Measurements from ENCODE around the gene AP1B1. TPM values are rescaled to one million over a fixed set of nuclear protein-coding genes. Genes with fewer than 3 reads are reported as not detected.

Gene AP1B1
- total RNA-seq, 1 experiment from 2014 or later: 40.3 TPM

DNA sequence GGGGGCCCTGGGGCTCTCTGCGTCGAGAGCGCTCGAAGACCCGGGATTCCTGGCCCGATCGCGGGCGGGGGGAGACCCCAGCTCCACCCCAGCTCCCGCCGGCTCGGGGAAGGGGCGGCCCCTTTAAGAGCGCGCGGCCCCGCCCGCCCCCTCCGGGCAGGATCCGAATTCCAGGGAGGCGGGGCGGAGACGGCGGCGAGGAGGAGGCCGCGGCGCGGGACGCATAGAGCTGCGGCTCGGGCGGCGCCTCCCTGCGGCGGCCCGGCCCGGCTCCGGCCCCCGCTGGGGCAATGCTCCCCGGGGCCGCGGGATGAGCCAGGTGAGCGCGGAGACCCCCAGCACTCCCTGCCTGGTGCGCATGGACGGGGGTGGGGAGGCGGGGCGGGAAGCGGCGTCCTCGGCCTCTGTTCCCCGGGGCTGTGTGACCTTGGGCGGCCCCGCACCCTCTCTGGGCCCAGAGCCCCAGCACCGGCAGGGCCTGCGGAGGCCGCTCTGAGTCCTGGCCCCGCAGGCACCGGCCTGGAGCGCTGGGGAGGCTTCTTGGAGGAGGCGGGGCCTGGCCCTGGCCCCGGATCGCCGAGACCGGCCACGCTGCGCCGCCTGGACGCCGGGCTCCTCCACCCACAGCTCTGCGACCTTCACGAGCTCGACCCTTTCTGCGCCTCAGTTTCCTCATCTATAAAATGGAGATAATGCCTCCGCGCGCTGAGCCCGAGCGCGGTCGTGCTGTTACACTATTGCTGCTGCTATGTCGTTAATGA is 81.4 kb downstream of the AP1B1 start:
- no peak for DNase-seq
- no peak overlapping the region for H3K4me3 ChIP-seq (ENCODE audit: low read length)
- H3K79me2 ChIP-seq (ENCODE audit: low read length): no peaks in the 10 kb centered on the region
- no peak overlapping the region for H2AFZ ChIP-seq (ENCODE audit: low read length)
- H3K9me2 ChIP-seq (replicated peaks; ENCODE audit: insufficient read depth, low read length): no peaks in the 10 kb centered on the region
- H4K20me1 ChIP-seq (ENCODE audit: insufficient read depth, low read depth, low read length): peaks cover 3% of the 10 kb centered on the region; the same call in 1 of the 2 replicates
- no peak overlapping the region for H3K9ac ChIP-seq (ENCODE audit: low read length)
- peaks cover 6% of the 10 kb centered on the region; the same call in 1 of the 2 replicates for H3K4me1 ChIP-seq (ENCODE audit: low read length)
- no peak overlapping the region for H3K27ac ChIP-seq (ENCODE audit: low read length)
- H3K4me2 ChIP-seq (ENCODE audit: low read depth, low read length, poor library complexity, severe bottlenecking): no peak overlapping the region
- H3K27me3 ChIP-seq (ENCODE audit: low read length): no peaks in the 10 kb centered on the region
- no peaks in the 10 kb centered on the region for H3K36me3 ChIP-seq (ENCODE audit: insufficient read depth, low read length)
- no peaks in the 10 kb centered on the region for H3K9me3 ChIP-seq (ENCODE audit: low read length)

DNA sequence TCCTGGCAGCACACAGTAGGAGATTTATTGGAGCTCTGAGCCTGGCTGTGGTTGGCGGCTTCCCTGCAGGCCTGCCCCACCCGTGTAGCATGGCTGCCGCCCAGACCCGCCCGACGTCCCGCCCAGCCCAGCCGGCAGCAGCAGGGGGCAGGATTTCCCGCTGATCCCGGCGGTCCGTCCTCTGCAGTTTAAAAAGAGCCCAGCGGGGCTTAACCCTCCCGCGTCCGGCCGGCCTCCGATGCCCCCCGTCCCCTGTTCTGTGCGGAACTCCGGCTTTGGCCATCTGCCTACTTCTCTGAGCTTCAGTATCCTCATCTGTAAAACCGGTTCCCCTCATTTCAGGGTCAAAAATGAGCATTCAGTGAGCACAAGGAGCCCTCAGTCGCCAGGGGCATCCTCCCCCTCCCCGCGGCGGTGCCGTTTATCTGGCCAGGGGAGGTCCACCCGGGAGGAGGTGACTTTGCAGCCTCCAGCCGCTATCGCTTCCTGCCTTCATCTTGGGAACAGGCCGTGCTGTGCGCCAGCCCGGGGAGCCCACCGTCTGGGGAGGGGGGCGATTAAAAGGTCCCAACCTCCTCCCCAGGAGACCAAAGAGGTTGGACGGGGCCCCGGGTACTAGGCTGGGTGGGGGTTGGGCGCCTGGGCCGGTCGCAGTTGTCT is 82.1 kb downstream of the AP1B1 start, which contains the start of gene GAS2L1:
Gene GAS2L1, plus strand, starts transcription at position 476 of the 660 bp plus-strand sequence. CDS start 1,456 bp downstream, outside the sequence.
- peaks cover 6% of the 10 kb centered on the region; the same call in 1 of the 2 replicates for H3K4me1 ChIP-seq (ENCODE audit: low read length)
- H4K20me1 ChIP-seq (ENCODE audit: insufficient read depth, low read depth, low read length): no peaks in the 10 kb centered on the region
- H3K9me2 ChIP-seq (replicated peaks; ENCODE audit: insufficient read depth, low read length): no peaks in the 10 kb centered on the region
- no peak within 1 kb of the TSS for H3K27ac ChIP-seq (ENCODE audit: low read length)
- H3K9ac ChIP-seq (ENCODE audit: low read length): no peak within 1 kb of the TSS
- no peak within 1 kb of the TSS for H3K4me3 ChIP-seq (ENCODE audit: low read length)
- H2AFZ ChIP-seq (ENCODE audit: low read length): no peak within 1 kb of the TSS
- peak; percentile 65 for DNase-seq
- H3K79me2 ChIP-seq (ENCODE audit: low read length): no peaks in the 10 kb centered on the region
- no peaks in the 10 kb centered on the region for H3K9me3 ChIP-seq (ENCODE audit: low read length)
- no peak within 1 kb of the TSS for H3K4me2 ChIP-seq (ENCODE audit: low read depth, low read length, poor library complexity, severe bottlenecking)
- no peaks in the 10 kb centered on the region for H3K27me3 ChIP-seq (ENCODE audit: low read length)
- no peaks in the 10 kb centered on the region for H3K36me3 ChIP-seq (ENCODE audit: insufficient read depth, low read length)

- Histone ChIP-seq H3K27ac (ENCODE audit: low read length) (no peak overlapping the region), H3K4me1 (ENCODE audit: low read length) (peaks cover 6% of the 10 kb centered on the region; the same call in 1 of the 2 replicates), H3K9ac (ENCODE audit: low read length) (no peak overlapping the region)
These were observed 82.6 kb downstream of the AP1B1 start for GRCh38 chr22:29305836-29306174.

GRCh38 chr22:29302681-29303465 is 85.5 kb downstream of the AP1B1 start:
- H3K4me3 ChIP-seq (ENCODE audit: low read length): no peak overlapping the region
- H2AFZ ChIP-seq (ENCODE audit: low read length): no peak overlapping the region
- no peak overlapping the region for H3K4me2 ChIP-seq (ENCODE audit: low read depth, low read length, poor library complexity, severe bottlenecking)
- H3K4me1 ChIP-seq (ENCODE audit: low read length): peaks cover 6% of the 10 kb centered on the region; the same call in 1 of the 2 replicates
- DNase-seq: no peak
- peaks cover 8% of the 10 kb centered on the region; the same call in 1 of the 2 replicates for H4K20me1 ChIP-seq (ENCODE audit: insufficient read depth, low read depth, low read length)
- no peak overlapping the region for H3K9ac ChIP-seq (ENCODE audit: low read length)
- no peaks in the 10 kb centered on the region for H3K79me2 ChIP-seq (ENCODE audit: low read length)
- H3K36me3 ChIP-seq (ENCODE audit: insufficient read depth, low read length): peaks cover 8% of the 10 kb centered on the region; the same call in 1 of the 2 replicates
- H3K9me3 ChIP-seq (ENCODE audit: low read length): no peaks in the 10 kb centered on the region
- no peaks in the 10 kb centered on the region for H3K27me3 ChIP-seq (ENCODE audit: low read length)
- H3K27ac ChIP-seq (ENCODE audit: low read length): no peak overlapping the region
- no peaks in the 10 kb centered on the region for H3K9me2 ChIP-seq (replicated peaks; ENCODE audit: insufficient read depth, low read length)

More at GRCh38 chr22:29305836-29306174, 82.6 kb downstream of the AP1B1 start:
- H4K20me1 ChIP-seq (ENCODE audit: insufficient read depth, low read depth, low read length): 0 out of 2 replicates have a peak, but pooled peaks cover 3% of the 10 kb centered on the region
- no peaks in the 10 kb centered on the region for H3K27me3 ChIP-seq (ENCODE audit: low read length)
- no peak for DNase-seq
- H3K9me3 ChIP-seq (ENCODE audit: low read length): no peaks in the 10 kb centered on the region
- H3K79me2 ChIP-seq (ENCODE audit: low read length): no peaks in the 10 kb centered on the region
- H2AFZ ChIP-seq (ENCODE audit: low read length): no peak overlapping the region
- H3K36me3 ChIP-seq (ENCODE audit: insufficient read depth, low read length): peaks cover under 1% of the 10 kb centered on the region; the same call in 1 of the 2 replicates
- H3K9me2 ChIP-seq (replicated peaks; ENCODE audit: insufficient read depth, low read length): no peaks in the 10 kb centered on the region
- no peak overlapping the region for H3K4me3 ChIP-seq (ENCODE audit: low read length)
- H3K4me2 ChIP-seq (ENCODE audit: low read depth, low read length, poor library complexity, severe bottlenecking): no peak overlapping the region

DNA sequence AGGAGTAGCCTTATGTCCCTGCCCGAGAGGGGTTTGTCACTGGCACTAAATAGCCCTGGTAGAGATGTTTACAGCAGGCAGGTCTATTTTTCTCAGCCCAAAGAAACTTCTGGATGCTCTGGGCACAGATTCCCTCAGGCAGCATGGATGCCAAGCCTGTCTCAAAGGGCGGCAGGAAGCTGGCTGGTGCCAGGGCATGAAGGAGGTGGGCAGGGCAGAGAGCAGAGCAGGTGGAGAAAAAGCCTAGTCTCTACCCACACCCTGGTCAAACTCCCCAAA is 86.0 kb downstream of the AP1B1 start:
- H3K4me2 ChIP-seq (ENCODE audit: low read depth, low read length, poor library complexity, severe bottlenecking): no peak overlapping the region
- no peak overlapping the region for H3K27ac ChIP-seq (ENCODE audit: low read length)

DNA sequence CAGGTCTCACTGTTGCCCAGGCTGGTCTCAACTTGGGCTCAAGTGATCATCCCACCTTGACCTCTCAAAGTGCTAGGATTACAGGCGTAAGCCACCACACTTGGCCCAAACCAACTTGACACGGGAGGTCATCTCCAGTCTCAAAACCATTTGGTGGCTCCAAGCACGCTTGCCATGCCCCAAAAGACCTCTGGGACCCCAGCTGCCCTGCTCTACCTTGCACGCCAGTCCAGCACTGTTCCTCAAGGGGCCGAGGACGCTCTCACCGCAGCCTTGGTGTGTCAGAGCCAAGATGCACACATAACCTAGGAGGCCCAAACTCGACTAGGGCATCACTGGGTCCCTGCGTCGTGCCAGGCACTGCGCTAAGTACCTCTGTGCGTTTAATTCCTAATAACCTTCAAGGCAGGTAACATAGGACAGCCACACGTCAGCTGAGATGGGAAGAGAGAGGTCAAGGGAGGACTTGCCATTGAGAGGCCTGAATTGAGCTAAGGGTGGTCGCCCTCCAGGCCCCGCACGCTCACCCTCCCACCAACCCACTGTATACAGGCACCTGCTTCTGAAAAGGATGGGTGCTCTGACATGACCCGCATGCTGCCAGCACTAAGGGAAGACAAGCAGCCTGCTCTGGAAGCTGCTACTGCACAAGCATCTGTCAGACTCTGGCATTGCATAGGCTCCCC is 86.5 kb downstream of the AP1B1 start:
- Histone ChIP-seq H3K9me2 (replicated peaks; ENCODE audit: insufficient read depth, low read length) (no peaks in the 10 kb centered on the region), H2AFZ (ENCODE audit: low read length) (no peak overlapping the region), H3K9ac (ENCODE audit: low read length) (no peak overlapping the region), H3K4me1 (ENCODE audit: low read length) (peaks cover 6% of the 10 kb centered on the region; the same call in 1 of the 2 replicates), H3K9me3 (ENCODE audit: low read length) (no peaks in the 10 kb centered on the region), H3K79me2 (ENCODE audit: low read length) (no peaks in the 10 kb centered on the region), H3K27me3 (ENCODE audit: low read length) (no peaks in the 10 kb centered on the region), H3K4me2 (ENCODE audit: low read depth, low read length, poor library complexity, severe bottlenecking) (no peak overlapping the region), H3K27ac (ENCODE audit: low read length) (no peak overlapping the region), H3K36me3 (ENCODE audit: insufficient read depth, low read length) (peaks cover 18% of the 10 kb centered on the region; the same call in 1 of the 2 replicates), H3K4me3 (ENCODE audit: low read length) (no peak overlapping the region), H4K20me1 (ENCODE audit: insufficient read depth, low read depth, low read length) (peaks cover 18% of the 10 kb centered on the region)
- peak; percentile 55 for DNase-seq

More for the DNA sequence above, 86.0 kb downstream of the AP1B1 start:
- Histone ChIP-seq H4K20me1 (ENCODE audit: insufficient read depth, low read depth, low read length) (peaks cover 13% of the 10 kb centered on the region), H3K79me2 (ENCODE audit: low read length) (no peaks in the 10 kb centered on the region), H3K27me3 (ENCODE audit: low read length) (no peaks in the 10 kb centered on the region), H3K36me3 (ENCODE audit: insufficient read depth, low read length) (peaks cover 14% of the 10 kb centered on the region; the same call in 1 of the 2 replicates), H3K9me2 (replicated peaks; ENCODE audit: insufficient read depth, low read length) (no peaks in the 10 kb centered on the region), H3K4me1 (ENCODE audit: low read length) (peaks cover 6% of the 10 kb centered on the region; the same call in 1 of the 2 replicates), H3K9me3 (ENCODE audit: low read length) (no peaks in the 10 kb centered on the region), H2AFZ (ENCODE audit: low read length) (no peak overlapping the region), H3K4me3 (ENCODE audit: low read length) (no peak overlapping the region), H3K9ac (ENCODE audit: low read length) (no peak overlapping the region)
- no peak for DNase-seq

DNA sequence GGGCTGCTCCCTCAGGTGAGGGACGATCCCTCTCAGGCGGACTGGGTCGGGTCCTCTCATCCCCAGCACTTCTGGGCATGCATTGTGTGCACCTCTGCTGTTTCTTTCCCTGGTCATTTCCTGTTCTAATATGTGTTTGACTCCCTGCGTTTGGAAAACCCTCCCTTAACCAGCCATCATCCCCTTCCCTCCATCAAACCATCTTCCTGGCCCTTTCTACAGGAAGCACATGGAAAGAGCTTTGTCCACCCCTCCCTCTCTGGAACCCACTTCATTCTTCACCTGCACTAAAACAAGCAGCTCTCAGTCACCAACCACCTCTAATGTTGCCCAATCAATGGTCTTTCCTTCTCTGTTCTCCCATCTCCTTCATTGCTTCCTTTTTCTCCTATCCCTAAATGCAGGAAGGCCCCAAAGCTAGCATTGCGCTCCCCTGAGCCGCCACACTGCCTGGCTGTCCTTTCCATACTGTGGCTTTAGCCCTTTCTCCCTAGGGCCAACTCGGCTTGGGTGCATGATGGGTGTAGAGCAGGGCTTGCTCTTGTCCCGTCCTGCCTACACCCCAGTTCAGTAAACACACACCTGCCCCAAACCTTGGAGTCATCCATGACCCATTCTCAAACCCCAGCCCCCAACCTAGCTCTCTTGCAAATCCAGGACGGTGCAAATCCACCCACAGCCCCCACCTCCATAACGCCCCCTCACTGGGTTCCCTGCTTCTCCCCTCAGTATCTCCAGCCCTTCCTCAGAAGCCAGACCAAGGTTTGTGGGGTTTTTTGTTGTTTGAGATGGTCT is 87.4 kb downstream of the AP1B1 start:
- Histone ChIP-seq H3K27me3 (ENCODE audit: low read length) (no peaks in the 10 kb centered on the region), H3K27ac (ENCODE audit: low read length) (no peak overlapping the region), H3K79me2 (ENCODE audit: low read length) (no peaks in the 10 kb centered on the region), H3K9me2 (replicated peaks; ENCODE audit: insufficient read depth, low read length) (no peaks in the 10 kb centered on the region), H3K4me3 (ENCODE audit: low read length) (no peak overlapping the region), H4K20me1 (ENCODE audit: insufficient read depth, low read depth, low read length) (peaks cover 26% of the 10 kb centered on the region), H3K4me1 (ENCODE audit: low read length) (peaks cover 11% of the 10 kb centered on the region), H3K9ac (ENCODE audit: low read length) (no peak overlapping the region), H3K36me3 (ENCODE audit: insufficient read depth, low read length) (peaks cover 23% of the 10 kb centered on the region), H2AFZ (ENCODE audit: low read length) (no peak overlapping the region), H3K4me2 (ENCODE audit: low read depth, low read length, poor library complexity, severe bottlenecking) (no peak overlapping the region), H3K9me3 (ENCODE audit: low read length) (no peaks in the 10 kb centered on the region)
- peak; percentile 59 for DNase-seq
